WTC11 (cell line): ENCODE results near the gene TNP2. TPM values are rescaled to one million over a fixed set of nuclear protein-coding genes. Genes with fewer than 3 reads are reported as not detected.
"Not testable (repeated sequence)": the region's sequence is repeated elsewhere in the genome, so short reads cannot be mapped to it uniquely, and the experiment has no call there.

Experiments
- ATAC-seq: fragments of 200-7000 bp; cut with Tn5 transposase; 2 replicates; pipeline ENCODE4 v1.10.0; 2021; ENCODE audit warnings: mild to moderate bottlenecking, moderate library complexity
- CTCF ChIA-PET: fragments of 300-600 bp; sonication (Branson Sonifier 250); formaldehyde crosslinking; loops from one replicate; lab custom pipeline; 2021; ENCODE audit warnings: antibody characterized with exemption; lab: Charles Lee
- POLR2A ChIA-PET: fragments of 350-600 bp; sonication (Branson Sonifier 250); formaldehyde crosslinking; loops from one replicate; lab custom pipeline; 2021; ENCODE audit warnings: antibody characterized with exemption; lab: Charles Lee
- DNase-seq: peaks from one replicate; pipeline ENCODE4 v3.0.0; 2021; ENCODE audit warnings: low spot score
- H3K27ac Mint-ChIP-seq: 2 replicates; pipeline ENCODE4 v1.8.0; 2021; ENCODE audit warnings: mixed read lengths
- H3K27me3 Mint-ChIP-seq: 2 replicates; pipeline ENCODE4 v1.8.0; 2021; ENCODE audit warnings: low read depth, mild to moderate bottlenecking, moderate library complexity, mixed read lengths
- H3K36me3 Mint-ChIP-seq: 2 replicates; pipeline ENCODE4 v1.8.0; 2021; ENCODE audit warnings: mixed read lengths
- H3K4me1 Mint-ChIP-seq: 2 replicates; pipeline ENCODE4 v1.8.0; 2022; ENCODE audit warnings: mixed read lengths
- H3K4me3 Mint-ChIP-seq: 2 replicates; pipeline ENCODE4 v1.8.0; 2021; ENCODE audit warnings: mild to moderate bottlenecking, moderate library complexity, mixed read lengths
- H3K9me3 Mint-ChIP-seq: 2 replicates; pipeline ENCODE4 v1.8.0; 2021; ENCODE audit warnings: mixed read lengths
- AR ChIP-seq: fragments of 250-450 bp; sonication (Bioruptor Pico); IDR thresholded peaks from 2 replicates; pipeline ENCODE4 v1.9.0; 2021; ENCODE audit warnings: mild to moderate bottlenecking
- CBFB ChIP-seq: sonication (generic); formaldehyde crosslinking; IDR thresholded peaks from 2 replicates; pipeline ENCODE4 v1.8.1; 2022; ENCODE audit warnings: mild to moderate bottlenecking, low read depth, missing genetic modification reagents
- HMGA2 ChIP-seq: fragments of 250-450 bp; sonication (Bioruptor Pico); IDR thresholded peaks from 2 replicates; pipeline ENCODE4 v1.4.0; 2021; ENCODE audit warnings: mild to moderate bottlenecking, moderate library complexity
- RORB ChIP-seq: fragments of 250-450 bp; sonication (Bioruptor Pico); IDR thresholded peaks from 2 replicates; pipeline ENCODE4 v1.9.0; 2021; ENCODE audit warnings: mild to moderate bottlenecking
- ZNF121 ChIP-seq: sonication (generic); formaldehyde crosslinking; IDR thresholded peaks from 2 replicates; pipeline ENCODE4 v1.8.0; 2023; ENCODE audit warnings: missing genetic modification reagents
- ZNF671 ChIP-seq: fragments of 250-450 bp; sonication (Bioruptor Pico); IDR thresholded peaks from 2 replicates; pipeline ENCODE4 v1.8.0; 2021; ENCODE audit warnings: mild to moderate bottlenecking
- total RNA-seq: library from RNA; stranded (reverse); gene quantifications from 3 replicates; pipeline ENCODE4 v1.2.3, GENCODE V29; 2021
- TF ChIP-seq, protein P1 (sequence below): sonication (generic); formaldehyde crosslinking; IDR thresholded peaks from 2 replicates; pipeline ENCODE4 v1.8.0; 2022; ENCODE audit warnings: missing genetic modification reagents
- TF ChIP-seq, protein P2 (sequence below): fragments of 250-450 bp; sonication (Bioruptor Pico); IDR thresholded peaks from 2 replicates; pipeline ENCODE4 v1.9.0; 2021; ENCODE audit warnings: mild to moderate bottlenecking, borderline replicate concordance
- TF ChIP-seq, protein P3 (sequence below): sonication (generic); formaldehyde crosslinking; IDR thresholded peaks from 2 replicates; pipeline ENCODE4 v1.8.1; 2023; ENCODE audit warnings: mild to moderate bottlenecking, missing genetic modification reagents
- TF ChIP-seq, protein P4 (sequence below): sonication (generic); formaldehyde crosslinking; IDR thresholded peaks from 2 replicates; pipeline ENCODE4 v1.8.0; 2022; ENCODE audit warnings: mild to moderate bottlenecking, missing genetic modification reagents

TNP2 gene
- total RNA-seq, 1 experiment from 2014 or later, result not detected

DNA sequence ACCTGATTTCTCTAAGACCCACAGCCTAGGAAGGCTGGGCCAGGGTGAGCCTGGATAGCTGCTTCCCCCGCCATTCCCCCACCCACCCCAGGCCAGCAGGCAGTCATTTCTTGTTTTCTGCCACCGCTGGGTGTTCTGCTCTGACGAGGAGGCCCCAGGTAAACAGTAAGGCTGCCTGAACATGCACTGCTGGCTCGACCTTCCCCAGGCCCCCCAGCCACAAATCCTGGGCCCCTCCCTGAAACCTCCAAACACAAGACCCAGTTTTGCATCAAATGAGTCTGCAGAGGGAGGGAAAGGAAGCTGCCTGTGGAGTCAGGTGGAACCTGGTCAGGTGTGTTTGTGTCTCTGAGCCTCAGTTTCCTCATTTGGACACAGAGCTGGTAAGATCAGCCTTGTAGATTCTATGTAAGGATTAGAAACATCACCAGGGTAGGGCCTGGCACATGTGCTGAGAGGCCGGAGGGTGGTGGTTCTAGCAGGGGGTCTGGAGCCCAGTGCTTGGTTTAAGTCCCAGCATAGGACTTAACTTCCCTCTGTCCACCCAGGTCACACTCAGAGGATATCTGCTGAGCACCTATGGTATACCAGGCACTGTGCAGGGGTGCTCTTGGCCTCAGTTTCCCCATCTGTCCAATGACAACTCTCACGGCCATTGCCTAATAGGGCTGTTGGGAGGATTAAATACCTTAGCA lies 30.9 kb upstream of the TNP2 start (continued):
- TF ChIP-seq, protein P1, sequence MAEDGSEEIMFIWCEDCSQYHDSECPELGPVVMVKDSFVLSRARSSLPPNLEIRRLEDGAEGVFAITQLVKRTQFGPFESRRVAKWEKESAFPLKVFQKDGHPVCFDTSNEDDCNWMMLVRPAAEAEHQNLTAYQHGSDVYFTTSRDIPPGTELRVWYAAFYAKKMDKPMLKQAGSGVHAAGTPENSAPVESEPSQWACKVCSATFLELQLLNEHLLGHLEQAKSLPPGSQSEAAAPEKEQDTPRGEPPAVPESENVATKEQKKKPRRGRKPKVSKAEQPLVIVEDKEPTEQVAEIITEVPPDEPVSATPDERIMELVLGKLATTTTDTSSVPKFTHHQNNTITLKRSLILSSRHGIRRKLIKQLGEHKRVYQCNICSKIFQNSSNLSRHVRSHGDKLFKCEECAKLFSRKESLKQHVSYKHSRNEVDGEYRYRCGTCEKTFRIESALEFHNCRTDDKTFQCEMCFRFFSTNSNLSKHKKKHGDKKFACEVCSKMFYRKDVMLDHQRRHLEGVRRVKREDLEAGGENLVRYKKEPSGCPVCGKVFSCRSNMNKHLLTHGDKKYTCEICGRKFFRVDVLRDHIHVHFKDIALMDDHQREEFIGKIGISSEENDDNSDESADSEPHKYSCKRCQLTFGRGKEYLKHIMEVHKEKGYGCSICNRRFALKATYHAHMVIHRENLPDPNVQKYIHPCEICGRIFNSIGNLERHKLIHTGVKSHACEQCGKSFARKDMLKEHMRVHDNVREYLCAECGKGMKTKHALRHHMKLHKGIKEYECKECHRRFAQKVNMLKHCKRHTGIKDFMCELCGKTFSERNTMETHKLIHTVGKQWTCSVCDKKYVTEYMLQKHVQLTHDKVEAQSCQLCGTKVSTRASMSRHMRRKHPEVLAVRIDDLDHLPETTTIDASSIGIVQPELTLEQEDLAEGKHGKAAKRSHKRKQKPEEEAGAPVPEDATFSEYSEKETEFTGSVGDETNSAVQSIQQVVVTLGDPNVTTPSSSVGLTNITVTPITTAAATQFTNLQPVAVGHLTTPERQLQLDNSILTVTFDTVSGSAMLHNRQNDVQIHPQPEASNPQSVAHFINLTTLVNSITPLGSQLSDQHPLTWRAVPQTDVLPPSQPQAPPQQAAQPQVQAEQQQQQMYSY (CRISPR knock-in tag), result no peak
- TF ChIP-seq, all 79 proteins: peak for 0

GRCh38 chr16:11298950-11299547 lies 29.9 kb upstream of the TNP2 start:
- peaks cover 38% of the 10 kb centered on the region for H3K4me1 Mint-ChIP-seq
- H3K27ac Mint-ChIP-seq, result peak overlapping the region; percentile 37; the same call in 1 of the 2 replicates
- not testable (repeated sequence) for H3K4me3 Mint-ChIP-seq, H3K36me3 Mint-ChIP-seq, DNase-seq, ATAC-seq, H3K27me3 Mint-ChIP-seq, H3K9me3 Mint-ChIP-seq
- ChIA-PET CTCF (interaction anchor here (2.7 to 3.4 kb wide), 2 partner anchors 42 to 73 kb away, joined by 15 to 29 read pairs; partner anchors contain the start of gene SOCS1), POLR2A (interaction anchor here (1.4 kb wide), 1 partner anchor 43 kb away, joined by 6 read pairs; the partner anchor contains the start of gene SOCS1)

DNA sequence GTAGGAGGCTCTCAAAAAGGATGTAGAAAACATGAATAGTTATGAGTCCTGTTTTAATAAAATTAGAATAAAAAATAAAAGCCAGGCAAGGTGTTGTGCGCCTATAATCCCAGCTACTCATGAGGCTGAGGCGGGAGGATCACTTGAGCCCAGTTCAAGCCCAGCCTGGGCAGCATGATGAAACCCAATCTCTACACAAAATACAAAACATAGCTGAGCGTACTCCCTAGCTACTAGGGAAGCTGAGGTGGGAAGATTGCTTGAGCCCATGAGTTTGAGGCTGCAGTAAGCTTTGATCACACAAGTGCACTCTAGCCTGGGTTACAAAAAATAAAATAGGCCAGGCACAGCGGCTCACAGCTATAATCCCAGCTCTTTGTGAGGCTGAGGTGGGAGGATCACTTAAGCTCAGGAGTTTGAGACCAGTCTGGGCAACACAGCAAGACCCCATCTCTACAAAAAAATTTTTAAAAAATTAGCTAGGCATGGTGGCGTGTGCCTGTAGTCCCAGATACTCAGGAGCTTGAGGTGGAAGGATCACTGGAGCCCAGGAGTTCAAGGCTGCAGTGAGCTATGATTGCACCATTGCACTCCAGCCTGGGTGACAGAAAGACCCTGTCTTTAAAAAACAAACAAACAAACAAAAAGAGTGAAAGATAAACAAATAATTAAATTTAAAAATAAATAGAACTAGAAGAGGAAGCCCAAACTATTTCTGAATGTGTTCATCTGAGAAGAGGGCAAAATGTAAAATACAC lies 29.2 kb upstream of the TNP2 start:
- Mint-ChIP-seq H3K27ac (no peak overlapping the region), H3K27me3 (no peaks in the 10 kb centered on the region), H3K36me3 (no peaks in the 10 kb centered on the region), H3K4me1 (peaks cover 32% of the 10 kb centered on the region), H3K9me3 (no peaks in the 10 kb centered on the region), H3K4me3 (no peak overlapping the region)
- TF ChIP-seq AR (CRISPR knock-in tag) (no peak), ZNF121 (peak; percentile 93)
- POLR2A ChIA-PET, result interaction anchor here (0.7 to 1.4 kb wide), 4 partner anchors 14 to 42 kb away, joined by 3 to 6 read pairs (median 3); partner anchors contain the start of gene SOCS1
- no peak for DNase-seq
- no peak for ATAC-seq
- CTCF ChIA-PET, result interaction anchor here (0.7 to 3.4 kb wide), 8 partner anchors 10 to 73 kb away, joined by 3 to 29 read pairs (median 4); partner anchors contain the start of gene SOCS1

DNA sequence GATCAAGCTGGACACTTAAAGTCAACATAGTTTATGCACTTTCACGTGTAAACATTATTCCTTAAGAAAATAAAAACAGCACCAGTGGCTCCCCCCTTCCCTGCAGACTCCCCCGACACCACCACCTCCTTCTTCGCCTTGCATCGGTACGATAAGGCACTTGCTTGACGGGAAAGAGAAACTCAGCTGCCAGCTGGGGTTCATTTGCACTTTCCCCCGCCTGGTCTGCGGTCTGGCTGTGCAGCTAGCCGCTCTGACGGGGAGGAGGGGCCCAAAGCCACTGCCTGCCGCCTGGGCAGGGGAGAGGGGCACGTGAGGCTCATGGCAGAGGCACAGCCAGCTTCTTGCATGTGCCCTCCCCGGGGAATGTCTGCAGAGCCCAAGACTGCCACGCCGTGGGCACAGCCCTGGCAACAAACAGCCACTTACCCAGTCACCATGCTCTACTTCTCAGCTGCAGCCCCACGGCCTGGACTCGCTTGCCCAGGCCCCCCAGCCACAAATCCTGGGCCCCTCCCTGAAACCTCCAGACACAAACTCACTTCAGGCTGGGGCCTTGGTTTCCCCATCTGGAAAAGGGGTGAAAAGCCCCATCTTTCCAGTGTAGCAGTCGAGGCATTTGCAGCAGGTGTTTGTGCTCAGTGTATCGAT lies 28.5 kb upstream of the TNP2 start:
- ATAC-seq (peak; percentile 87), DNase-seq (peak; percentile 69)
- ChIA-PET POLR2A (interaction anchor here (0.9 to 1.4 kb wide), 3 partner anchors 15 to 42 kb away, joined by 3 to 6 read pairs (median 3); partner anchors contain the start of gene SOCS1), CTCF (interaction anchor here (0.7 to 3.4 kb wide), 12 partner anchors 10 to 314 kb away, joined by 3 to 29 read pairs (median 3); partner anchors contain the start of gene SOCS1)
- no peaks in the 10 kb centered on the region for H3K9me3 Mint-ChIP-seq
- peaks cover 33% of the 10 kb centered on the region for H3K4me1 Mint-ChIP-seq
- H3K27ac Mint-ChIP-seq, result no peak overlapping the region
- no peaks in the 10 kb centered on the region; the same call in 1 of the 2 replicates for H3K27me3 Mint-ChIP-seq
- H3K36me3 Mint-ChIP-seq, result no peaks in the 10 kb centered on the region
- no peak overlapping the region for H3K4me3 Mint-ChIP-seq
- TF ChIP-seq RORB (CRISPR knock-in tag) (no peak), HMGA2 (CRISPR knock-in tag) (no peak), ZNF671 (CRISPR knock-in tag) (no peak), CBFB (CRISPR knock-in tag) (no peak)
- TF ChIP-seq, protein P2, sequence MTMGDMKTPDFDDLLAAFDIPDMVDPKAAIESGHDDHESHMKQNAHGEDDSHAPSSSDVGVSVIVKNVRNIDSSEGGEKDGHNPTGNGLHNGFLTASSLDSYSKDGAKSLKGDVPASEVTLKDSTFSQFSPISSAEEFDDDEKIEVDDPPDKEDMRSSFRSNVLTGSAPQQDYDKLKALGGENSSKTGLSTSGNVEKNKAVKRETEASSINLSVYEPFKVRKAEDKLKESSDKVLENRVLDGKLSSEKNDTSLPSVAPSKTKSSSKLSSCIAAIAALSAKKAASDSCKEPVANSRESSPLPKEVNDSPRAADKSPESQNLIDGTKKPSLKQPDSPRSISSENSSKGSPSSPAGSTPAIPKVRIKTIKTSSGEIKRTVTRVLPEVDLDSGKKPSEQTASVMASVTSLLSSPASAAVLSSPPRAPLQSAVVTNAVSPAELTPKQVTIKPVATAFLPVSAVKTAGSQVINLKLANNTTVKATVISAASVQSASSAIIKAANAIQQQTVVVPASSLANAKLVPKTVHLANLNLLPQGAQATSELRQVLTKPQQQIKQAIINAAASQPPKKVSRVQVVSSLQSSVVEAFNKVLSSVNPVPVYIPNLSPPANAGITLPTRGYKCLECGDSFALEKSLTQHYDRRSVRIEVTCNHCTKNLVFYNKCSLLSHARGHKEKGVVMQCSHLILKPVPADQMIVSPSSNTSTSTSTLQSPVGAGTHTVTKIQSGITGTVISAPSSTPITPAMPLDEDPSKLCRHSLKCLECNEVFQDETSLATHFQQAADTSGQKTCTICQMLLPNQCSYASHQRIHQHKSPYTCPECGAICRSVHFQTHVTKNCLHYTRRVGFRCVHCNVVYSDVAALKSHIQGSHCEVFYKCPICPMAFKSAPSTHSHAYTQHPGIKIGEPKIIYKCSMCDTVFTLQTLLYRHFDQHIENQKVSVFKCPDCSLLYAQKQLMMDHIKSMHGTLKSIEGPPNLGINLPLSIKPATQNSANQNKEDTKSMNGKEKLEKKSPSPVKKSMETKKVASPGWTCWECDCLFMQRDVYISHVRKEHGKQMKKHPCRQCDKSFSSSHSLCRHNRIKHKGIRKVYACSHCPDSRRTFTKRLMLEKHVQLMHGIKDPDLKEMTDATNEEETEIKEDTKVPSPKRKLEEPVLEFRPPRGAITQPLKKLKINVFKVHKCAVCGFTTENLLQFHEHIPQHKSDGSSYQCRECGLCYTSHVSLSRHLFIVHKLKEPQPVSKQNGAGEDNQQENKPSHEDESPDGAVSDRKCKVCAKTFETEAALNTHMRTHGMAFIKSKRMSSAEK (CRISPR knock-in tag), result no peak
- TF ChIP-seq, protein P3, sequence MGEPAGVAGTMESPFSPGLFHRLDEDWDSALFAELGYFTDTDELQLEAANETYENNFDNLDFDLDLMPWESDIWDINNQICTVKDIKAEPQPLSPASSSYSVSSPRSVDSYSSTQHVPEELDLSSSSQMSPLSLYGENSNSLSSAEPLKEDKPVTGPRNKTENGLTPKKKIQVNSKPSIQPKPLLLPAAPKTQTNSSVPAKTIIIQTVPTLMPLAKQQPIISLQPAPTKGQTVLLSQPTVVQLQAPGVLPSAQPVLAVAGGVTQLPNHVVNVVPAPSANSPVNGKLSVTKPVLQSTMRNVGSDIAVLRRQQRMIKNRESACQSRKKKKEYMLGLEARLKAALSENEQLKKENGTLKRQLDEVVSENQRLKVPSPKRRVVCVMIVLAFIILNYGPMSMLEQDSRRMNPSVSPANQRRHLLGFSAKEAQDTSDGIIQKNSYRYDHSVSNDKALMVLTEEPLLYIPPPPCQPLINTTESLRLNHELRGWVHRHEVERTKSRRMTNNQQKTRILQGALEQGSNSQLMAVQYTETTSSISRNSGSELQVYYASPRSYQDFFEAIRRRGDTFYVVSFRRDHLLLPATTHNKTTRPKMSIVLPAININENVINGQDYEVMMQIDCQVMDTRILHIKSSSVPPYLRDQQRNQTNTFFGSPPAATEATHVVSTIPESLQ (CRISPR knock-in tag), result no peak
- TF ChIP-seq, protein P4, sequence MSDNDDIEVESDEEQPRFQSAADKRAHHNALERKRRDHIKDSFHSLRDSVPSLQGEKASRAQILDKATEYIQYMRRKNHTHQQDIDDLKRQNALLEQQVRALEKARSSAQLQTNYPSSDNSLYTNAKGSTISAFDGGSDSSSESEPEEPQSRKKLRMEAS (CRISPR knock-in tag), result peak; percentile 78
